Skeletal muscle tissue (tissue), 4 donors: ENCODE results near the gene QRICH1. TPM values are rescaled to one million over a fixed set of nuclear protein-coding genes. Genes with fewer than 3 reads are reported as not detected.
A peak's percentile ranks its signal among the peaks of the same experiment; 100 is the strongest.

ENCODE experiments used
- H3K27ac ChIP-seq: one replicate; pipeline ENCODE4 v1.7.0; 2013; ENCODE audit warnings: mild to moderate bottlenecking, low read depth, low read length, inconsistent platforms
- H3K27me3 ChIP-seq, 3 donors: one replicate each; pipeline ENCODE4 v1.7.0; 2013; ENCODE audit warnings: low read length in 3 of 3; ENCODE audit not compliant: control insufficient read depth in 3 of 3, insufficient read depth in 3 of 3
- H3K36me3 ChIP-seq, 3 donors: one replicate each; pipeline ENCODE4 v1.7.0; 2013; ENCODE audit warnings: low read length in 3 of 3; ENCODE audit not compliant: control insufficient read depth in 3 of 3, insufficient read depth in 3 of 3
- H3K4me1 ChIP-seq, 3 donors: one replicate each; pipeline ENCODE4 v1.7.0; 2013; ENCODE audit warnings: low read length in 3 of 3, mild to moderate bottlenecking in 3 of 3; ENCODE audit not compliant: control insufficient read depth in 3 of 3, insufficient read depth in 3 of 3
- H3K4me3 ChIP-seq, 3 donors: one replicate each; pipeline ENCODE4 v1.7.0; 2013; ENCODE audit warnings: low read length in 3 of 3
- H3K9ac ChIP-seq, 3 donors: one replicate each; pipeline ENCODE4 v1.7.0; 2013; ENCODE audit warnings: low read length in 3 of 3, mild to moderate bottlenecking in 3 of 3, moderate library complexity in 2 of 3, low read depth in 1 of 3
- H3K9me3 ChIP-seq, 3 donors: one replicate each; pipeline ENCODE4 v1.7.0; 2013; ENCODE audit warnings: low read length in 3 of 3; ENCODE audit not compliant: control insufficient read depth in 3 of 3
- total RNA-seq: library from RNA; depleted of rRNA; stranded (reverse); fragments of >200 nt; gene quantifications from one replicate; pipeline ENCODE4 v1.2.3, GENCODE V29; 2014
- donor health status: Osteomylitis.

The QRICH1 gene
- total RNA-seq, 1 donor from 2014 or later, result 92.9 TPM

GRCh38 chr3:49027634-49028033, 66.2 kb downstream of the QRICH1 start:
- H3K36me3 ChIP-seq, result peaks cover 63 to 64% (median 64%) of the 10 kb centered on the region in 3 donors
- no peak overlapping the region for H3K4me3 ChIP-seq
- peak overlapping the region; percentile 94 for H3K27ac ChIP-seq
- H3K27me3 ChIP-seq, result no peaks in the 10 kb centered on the region
- H3K9ac ChIP-seq, result no peak overlapping the region
- H3K9me3 ChIP-seq, result no peaks in the 10 kb centered on the region
- peaks cover 31 to 66% (median 40%) of the 10 kb centered on the region in 3 donors for H3K4me1 ChIP-seq

GRCh38 chr3:49026536-49026935, 67.3 kb downstream of the QRICH1 start:
- H3K9ac ChIP-seq, result no peak overlapping the region
- H3K4me1 ChIP-seq, result peaks cover 35 to 75% (median 44%) of the 10 kb centered on the region in 3 donors
- H3K27me3 ChIP-seq, result no peaks in the 10 kb centered on the region
- H3K36me3 ChIP-seq, result peaks cover 53 to 59% (median 53%) of the 10 kb centered on the region in 3 donors
- no peak overlapping the region for H3K27ac ChIP-seq
- no peak overlapping the region for H3K4me3 ChIP-seq
- H3K9me3 ChIP-seq, result no peaks in the 10 kb centered on the region

DNA sequence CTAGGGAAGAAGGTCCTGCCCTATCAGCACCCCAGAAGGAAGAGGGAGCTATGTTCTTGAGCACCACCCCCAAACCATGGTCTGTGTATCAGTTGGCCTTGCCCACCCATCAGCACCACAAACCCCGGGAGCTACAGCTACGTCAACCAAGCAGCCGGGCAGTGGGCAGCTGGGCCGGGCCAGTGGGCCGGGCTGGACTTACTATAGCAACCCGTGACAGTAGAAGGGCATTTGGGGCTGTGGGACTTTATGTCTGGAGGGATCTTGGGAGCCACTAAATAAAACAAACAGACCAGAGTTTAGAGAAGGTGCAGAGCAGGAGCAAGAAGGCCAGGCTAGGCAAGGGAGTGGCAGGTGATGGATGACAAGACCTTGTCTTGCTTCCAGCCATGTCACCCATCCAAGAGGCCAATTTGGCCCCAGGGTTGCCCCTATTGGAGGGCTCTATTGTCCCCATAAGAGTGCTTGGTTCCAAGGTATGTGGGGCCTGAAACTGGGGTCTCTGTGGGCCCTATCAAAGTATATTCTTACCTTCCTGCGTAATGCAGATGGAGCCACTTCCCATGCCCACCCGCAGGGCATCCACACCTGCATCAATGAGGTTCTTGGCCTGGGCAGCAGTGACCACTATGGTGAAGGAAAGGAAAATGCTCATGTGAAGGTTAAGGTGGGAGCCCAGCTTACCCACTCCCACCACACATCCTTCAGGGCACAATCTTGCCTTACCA, 67.9 kb downstream of the QRICH1 start:
- Histone ChIP-seq H3K27ac (peak overlapping the region; percentile 1), H3K27me3 (no peaks in the 10 kb centered on the region), H3K9me3 (no peaks in the 10 kb centered on the region), H3K9ac (peak overlapping the region in 1 of 3 donors; percentile 25), H3K4me1 (peaks cover 35 to 76% (median 44%) of the 10 kb centered on the region in 3 donors), H3K4me3 (no peak overlapping the region), H3K36me3 (peaks cover 49 to 55% (median 51%) of the 10 kb centered on the region in 3 donors)

- H3K4me3 ChIP-seq, result no peak overlapping the region
- H3K9me3 ChIP-seq, result no peaks in the 10 kb centered on the region
- H3K4me1 ChIP-seq, result peaks cover 41 to 83% (median 51%) of the 10 kb centered on the region in 3 donors
- peak overlapping the region in 1 of 3 donors; percentile 25 for H3K9ac ChIP-seq
- H3K27me3 ChIP-seq, result no peaks in the 10 kb centered on the region
- peak overlapping the region; percentile 1 for H3K27ac ChIP-seq
- peaks cover 42 to 51% (median 47%) of the 10 kb centered on the region in 3 donors for H3K36me3 ChIP-seq
Observed at GRCh38 chr3:49025005-49025792, 68.7 kb downstream of the QRICH1 start.

- peaks cover 47 to 87% (median 57%) of the 10 kb centered on the region in 3 donors for H3K4me1 ChIP-seq
- H3K27ac ChIP-seq, result no peak overlapping the region
- peaks cover 42 to 51% (median 46%) of the 10 kb centered on the region in 3 donors for H3K36me3 ChIP-seq
Observed at GRCh38 chr3:49024449-49024848, 69.4 kb downstream of the QRICH1 start.

GRCh38 chr3:49023775-49024174, 70.1 kb downstream of the QRICH1 start:
- peaks cover 42 to 51% (median 46%) of the 10 kb centered on the region in 3 donors for H3K36me3 ChIP-seq
- peaks cover 42 to 83% (median 57%) of the 10 kb centered on the region in 3 donors for H3K4me1 ChIP-seq
- H3K27ac ChIP-seq, result no peak overlapping the region

More at GRCh38 chr3:49024449-49024848, 69.4 kb downstream of the QRICH1 start:
- Histone ChIP-seq H3K27me3 (no peaks in the 10 kb centered on the region), H3K9ac (no peak overlapping the region), H3K9me3 (no peaks in the 10 kb centered on the region), H3K4me3 (no peak overlapping the region)

DNA sequence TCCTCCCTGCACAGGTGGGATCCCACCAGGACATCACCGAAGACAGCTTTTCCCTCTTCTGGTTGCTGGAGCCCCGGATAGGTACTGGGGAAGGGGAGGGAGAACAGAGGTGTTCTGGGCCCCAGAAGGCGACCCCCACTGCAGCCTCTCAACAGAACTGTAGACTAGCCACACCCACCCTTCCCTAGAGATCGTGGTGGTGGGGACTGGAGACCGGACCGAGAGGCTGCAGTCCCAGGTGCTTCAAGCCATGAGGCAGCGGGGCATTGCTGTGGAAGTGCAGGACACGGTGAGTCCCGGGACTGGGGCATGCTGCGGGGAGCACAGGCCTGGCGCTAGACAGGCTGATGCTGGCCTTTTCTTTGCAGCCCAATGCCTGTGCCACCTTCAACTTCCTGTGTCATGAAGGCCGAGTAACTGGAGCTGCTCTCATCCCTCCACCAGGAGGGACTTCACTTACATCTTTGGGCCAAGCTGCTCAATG, 71.1 kb downstream of the QRICH1 start:
- H3K4me3 ChIP-seq, result peak overlapping the region; percentile 98 to 99 (median 98)
- peak overlapping the region; percentile 99 for H3K27ac ChIP-seq
- peaks cover 41 to 48% (median 46%) of the 10 kb centered on the region in 3 donors for H3K36me3 ChIP-seq
- H3K4me1 ChIP-seq, result peaks cover 38 to 77% (median 53%) of the 10 kb centered on the region in 3 donors
- no peaks in the 10 kb centered on the region for H3K27me3 ChIP-seq
- peak overlapping the region; percentile 97 to 99 (median 99) for H3K9ac ChIP-seq
- H3K9me3 ChIP-seq, result no peaks in the 10 kb centered on the region

More at GRCh38 chr3:49023775-49024174, 70.1 kb downstream of the QRICH1 start:
- no peaks in the 10 kb centered on the region for H3K27me3 ChIP-seq
- H3K4me3 ChIP-seq, result no peak overlapping the region
- H3K9ac ChIP-seq, result no peak overlapping the region
- no peaks in the 10 kb centered on the region for H3K9me3 ChIP-seq

- H3K9me3 ChIP-seq, result no peaks in the 10 kb centered on the region
- peaks cover 45 to 77% (median 60%) of the 10 kb centered on the region in 3 donors for H3K4me1 ChIP-seq
- peaks cover 34 to 46% (median 42%) of the 10 kb centered on the region in 3 donors for H3K36me3 ChIP-seq
- peak within 1 kb of the TSS; percentile 98 to 99 (median 98) for H3K4me3 ChIP-seq
- peak within 1 kb of the TSS; percentile 99 for H3K27ac ChIP-seq
- H3K27me3 ChIP-seq, result no peaks in the 10 kb centered on the region
- peak within 1 kb of the TSS; percentile 97 to 99 (median 99) for H3K9ac ChIP-seq
Observed at GRCh38 chr3:49021813-49022687, 71.8 kb downstream of the QRICH1 start, which contains the start of gene NDUFAF3. TSS of gene NDUFAF3 (plus strand) at chr3:49022121. CDS start at chr3:49022145, 24 bp downstream.

DNA sequence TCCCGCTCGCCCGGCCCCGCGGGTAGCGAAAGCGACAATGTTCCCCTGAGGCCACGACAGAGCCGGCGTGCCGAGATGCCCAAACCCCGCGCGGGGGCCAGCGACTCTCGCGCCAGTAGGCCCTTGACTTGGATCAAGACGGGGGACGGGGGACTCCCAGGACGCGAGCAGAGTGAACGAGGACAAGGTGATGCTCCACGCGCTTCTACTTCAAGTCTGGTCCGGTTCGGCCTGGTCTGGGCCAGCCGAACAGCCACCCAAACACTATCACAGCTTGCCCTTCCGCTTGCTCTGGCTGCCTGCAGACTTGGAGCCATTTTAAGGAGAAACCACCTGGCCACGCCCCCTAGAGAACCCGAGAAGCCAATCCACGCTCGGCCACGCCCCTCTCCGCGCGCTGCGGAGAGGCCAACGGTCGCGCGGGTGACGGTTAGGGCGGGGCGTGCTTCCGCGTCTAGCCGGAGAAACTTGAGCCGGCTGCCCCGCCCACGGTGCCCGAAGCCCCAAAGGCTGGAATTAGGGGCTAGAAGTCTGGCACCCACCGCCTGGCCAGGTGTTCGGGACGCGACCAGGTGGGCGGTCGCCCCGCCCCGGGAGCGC, 72.6 kb downstream of the QRICH1 start:
- H3K9ac ChIP-seq, result peak overlapping the region; percentile 97 to 99 (median 99)
- H3K9me3 ChIP-seq, result no peaks in the 10 kb centered on the region
- peak overlapping the region; percentile 99 for H3K27ac ChIP-seq
- peak overlapping the region; percentile 98 to 99 (median 98) for H3K4me3 ChIP-seq
- no peaks in the 10 kb centered on the region for H3K27me3 ChIP-seq
- peaks cover 46 to 70% (median 60%) of the 10 kb centered on the region in 3 donors for H3K4me1 ChIP-seq
- peaks cover 36 to 44% (median 38%) of the 10 kb centered on the region in 3 donors for H3K36me3 ChIP-seq
